Osteoblast (primary cell): ENCODE results near the gene PRKCE. TPM values are rescaled to one million over a fixed set of nuclear protein-coding genes. Genes with fewer than 3 reads are reported as not detected.
"Not testable (repeated sequence)": the region's sequence is repeated elsewhere in the genome, so short reads cannot be mapped to it uniquely, and the experiment has no call there.

Experiments
- DNase-seq: peaks from one replicate; pipeline ENCODE4 v3.0.0; 2011; ENCODE audit warnings: low spot score, mixed read lengths; ENCODE audit not compliant: insufficient read length; ENCODE audit errors: missing footprints
- H2AFZ ChIP-seq: 2 replicates; pipeline ENCODE4 v1.6.0; 2011; ENCODE audit warnings: mild to moderate bottlenecking, low read length
- H3K27ac ChIP-seq: 2 replicates; pipeline ENCODE4 v1.5.1; 2011; ENCODE audit warnings: mild to moderate bottlenecking, low read depth, low read length, moderate library complexity
- H3K27me3 ChIP-seq: 2 replicates; pipeline ENCODE4 v1.6.0; 2012; ENCODE audit warnings: mild to moderate bottlenecking, control low read depth, inconsistent platforms, low read length, moderate library complexity; ENCODE audit not compliant: insufficient read depth
- H3K36me3 ChIP-seq: 2 replicates; pipeline ENCODE4 v1.5.1; 2011; ENCODE audit warnings: mild to moderate bottlenecking, low read length, control low read depth, moderate library complexity; ENCODE audit not compliant: insufficient read depth
- H3K4me1 ChIP-seq: 2 replicates; pipeline ENCODE4 v1.5.1; 2011; ENCODE audit warnings: mild to moderate bottlenecking, low read length, control low read depth, moderate library complexity; ENCODE audit not compliant: insufficient read depth
- H3K4me2 ChIP-seq: 2 replicates; pipeline ENCODE4 v1.6.0; 2011; ENCODE audit warnings: mild to moderate bottlenecking, low read length; ENCODE audit not compliant: insufficient read depth
- H3K4me3 ChIP-seq: fragments of 200-600 bp; sonication (generic); 3 replicates; pipeline ENCODE4 v1.5.1; 2012; ENCODE audit warnings: mild to moderate bottlenecking, low read length, inconsistent platforms; ENCODE audit not compliant: insufficient read depth
- H3K79me2 ChIP-seq: 2 replicates; pipeline ENCODE4 v1.6.0; 2012; ENCODE audit warnings: mild to moderate bottlenecking, low read length, control low read depth, inconsistent platforms; ENCODE audit not compliant: insufficient read depth
- H3K9me3 ChIP-seq: 2 replicates; pipeline ENCODE4 v1.5.1; 2011; ENCODE audit warnings: low read depth, low read length, control low read depth
- H4K20me1 ChIP-seq: 2 replicates; pipeline ENCODE4 v1.6.0; 2012; ENCODE audit warnings: mild to moderate bottlenecking, low read length, control low read depth; ENCODE audit not compliant: insufficient read depth
- total RNA-seq: library from RNA; depleted of rRNA; stranded (reverse); fragments of >200 nt; gene quantifications from 2 replicates; pipeline ENCODE4 v1.2.3, GENCODE V29; 2012
- TF ChIP-seq, protein P1 (sequence below): IDR thresholded peaks from 2 replicates; pipeline ENCODE4 v1.5.1; 2011; ENCODE audit warnings: mild to moderate bottlenecking, low read depth, low read length, moderate library complexity; ENCODE audit errors: extremely low read depth

Gene PRKCE
- total RNA-seq, 1 donor, result 22.1 TPM

DNA sequence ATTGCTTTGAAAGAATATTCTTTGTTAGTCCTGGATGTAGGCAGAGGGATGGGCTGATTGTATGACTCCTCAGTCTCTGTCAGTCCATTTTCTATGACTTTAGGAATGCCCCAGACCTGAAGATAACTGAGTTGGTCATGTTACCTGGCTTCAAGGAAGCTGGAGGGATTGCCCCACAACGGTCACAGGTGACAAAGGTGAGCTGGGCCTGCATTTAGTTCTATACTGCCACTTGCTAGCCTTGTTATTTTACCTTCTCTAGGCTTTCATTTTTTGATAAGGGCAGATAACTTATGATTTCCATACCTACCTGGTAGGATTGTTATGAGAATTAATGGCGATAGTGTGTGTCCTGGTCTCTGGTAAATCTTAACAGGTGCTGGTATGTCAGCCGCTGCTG lies 260.1 kb downstream of the PRKCE start:
- TF ChIP-seq, protein P1, sequence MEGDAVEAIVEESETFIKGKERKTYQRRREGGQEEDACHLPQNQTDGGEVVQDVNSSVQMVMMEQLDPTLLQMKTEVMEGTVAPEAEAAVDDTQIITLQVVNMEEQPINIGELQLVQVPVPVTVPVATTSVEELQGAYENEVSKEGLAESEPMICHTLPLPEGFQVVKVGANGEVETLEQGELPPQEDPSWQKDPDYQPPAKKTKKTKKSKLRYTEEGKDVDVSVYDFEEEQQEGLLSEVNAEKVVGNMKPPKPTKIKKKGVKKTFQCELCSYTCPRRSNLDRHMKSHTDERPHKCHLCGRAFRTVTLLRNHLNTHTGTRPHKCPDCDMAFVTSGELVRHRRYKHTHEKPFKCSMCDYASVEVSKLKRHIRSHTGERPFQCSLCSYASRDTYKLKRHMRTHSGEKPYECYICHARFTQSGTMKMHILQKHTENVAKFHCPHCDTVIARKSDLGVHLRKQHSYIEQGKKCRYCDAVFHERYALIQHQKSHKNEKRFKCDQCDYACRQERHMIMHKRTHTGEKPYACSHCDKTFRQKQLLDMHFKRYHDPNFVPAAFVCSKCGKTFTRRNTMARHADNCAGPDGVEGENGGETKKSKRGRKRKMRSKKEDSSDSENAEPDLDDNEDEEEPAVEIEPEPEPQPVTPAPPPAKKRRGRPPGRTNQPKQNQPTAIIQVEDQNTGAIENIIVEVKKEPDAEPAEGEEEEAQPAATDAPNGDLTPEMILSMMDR, result no peak
- Histone ChIP-seq H3K36me3 (no peaks in the 10 kb centered on the region), H3K79me2 (no peaks in the 10 kb centered on the region), H3K27me3 (no peaks in the 10 kb centered on the region), H3K4me3 (no peak overlapping the region), H3K4me1 (no peaks in the 10 kb centered on the region), H2AFZ (no peak overlapping the region), H3K9me3 (no peaks in the 10 kb centered on the region), H3K4me2 (no peak overlapping the region), H4K20me1 (no peaks in the 10 kb centered on the region), H3K27ac (no peak overlapping the region)
- no peak for DNase-seq

DNA sequence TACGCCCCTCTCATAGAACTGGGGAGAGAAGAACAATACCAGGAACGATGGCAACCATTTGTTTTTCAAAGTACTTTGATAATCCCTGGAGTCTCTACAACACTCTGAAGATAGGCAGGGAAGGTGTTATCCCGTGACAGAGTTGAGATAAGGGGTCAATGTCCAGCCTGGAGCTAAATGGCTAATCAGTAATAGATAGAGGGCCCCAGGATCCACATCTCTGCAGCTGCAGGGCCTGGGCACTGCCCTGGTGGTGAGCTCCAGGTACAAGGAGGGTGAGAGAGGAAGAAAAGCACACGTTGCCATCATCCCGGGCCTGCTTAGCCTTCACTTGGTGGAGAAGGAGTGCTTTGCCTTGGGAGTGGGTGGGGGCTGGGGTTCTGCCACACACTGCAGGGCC lies 260.6 kb downstream of the PRKCE start:
- H3K4me2 ChIP-seq, result no peak overlapping the region
- H3K4me3 ChIP-seq, result no peak overlapping the region
- H3K27ac ChIP-seq, result no peak overlapping the region
- DNase-seq, result no peak
- no peaks in the 10 kb centered on the region for H3K27me3 ChIP-seq
- no peaks in the 10 kb centered on the region for H3K36me3 ChIP-seq
- H2AFZ ChIP-seq, result no peak overlapping the region
- no peaks in the 10 kb centered on the region for H4K20me1 ChIP-seq
- no peaks in the 10 kb centered on the region for H3K4me1 ChIP-seq
- TF ChIP-seq, protein P1, result no peak
- H3K9me3 ChIP-seq, result no peaks in the 10 kb centered on the region
- H3K79me2 ChIP-seq, result no peaks in the 10 kb centered on the region

DNA sequence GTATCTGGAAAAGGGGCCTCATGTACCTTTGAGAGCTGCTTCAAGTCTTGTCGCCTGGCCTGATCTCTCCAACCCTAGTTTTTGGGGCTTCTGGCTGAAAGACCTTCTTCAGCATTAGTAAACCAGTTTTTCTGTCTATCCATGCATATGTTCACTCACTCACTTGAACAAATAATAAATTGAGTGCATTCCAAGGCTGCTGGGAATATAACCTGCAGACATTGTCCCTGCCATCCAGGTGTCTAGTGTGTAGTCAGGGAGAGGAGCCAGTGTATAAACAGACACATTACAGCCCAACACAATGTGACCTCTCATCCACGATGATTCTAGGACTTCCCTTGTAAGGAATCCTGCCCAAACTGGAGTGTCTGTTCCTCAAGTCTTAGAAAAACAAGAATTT lies 262.1 kb downstream of the PRKCE start:
- no peaks in the 10 kb centered on the region for H4K20me1 ChIP-seq
- H3K36me3 ChIP-seq, result no peaks in the 10 kb centered on the region
- DNase-seq, result no peak
- H3K79me2 ChIP-seq, result no peaks in the 10 kb centered on the region
- H3K9me3 ChIP-seq, result no peaks in the 10 kb centered on the region
- no peaks in the 10 kb centered on the region for H3K4me1 ChIP-seq
- TF ChIP-seq, protein P1, result no peak
- H3K27ac ChIP-seq, result no peak overlapping the region
- H3K4me3 ChIP-seq, result no peak overlapping the region
- no peak overlapping the region for H3K4me2 ChIP-seq
- no peaks in the 10 kb centered on the region for H3K27me3 ChIP-seq
- no peak overlapping the region for H2AFZ ChIP-seq

DNA sequence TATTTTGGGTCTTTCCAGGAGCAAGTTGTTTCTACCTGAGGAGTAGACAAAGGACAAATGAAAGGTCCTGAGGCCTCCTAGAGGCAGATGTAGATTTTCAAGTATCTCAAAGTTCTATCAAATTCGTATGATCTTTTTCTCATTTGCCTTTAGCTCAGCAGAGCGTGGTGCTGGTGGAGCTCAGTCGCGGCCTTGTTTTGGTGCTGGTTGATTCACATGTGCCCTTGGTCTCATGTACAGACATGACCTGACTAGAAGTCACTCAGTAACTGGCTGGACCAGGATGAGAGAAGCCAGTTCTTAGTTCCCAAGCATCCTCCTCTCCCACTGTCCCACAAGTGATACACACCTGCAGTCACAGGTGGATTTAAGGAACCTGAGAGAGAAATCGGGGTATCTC lies 264.0 kb downstream of the PRKCE start:
- Histone ChIP-seq H3K9me3 (no peaks in the 10 kb centered on the region), H3K36me3 (no peaks in the 10 kb centered on the region), H3K4me2 (no peak overlapping the region), H3K27me3 (no peaks in the 10 kb centered on the region), H2AFZ (no peak overlapping the region), H3K4me3 (no peak overlapping the region), H3K79me2 (no peaks in the 10 kb centered on the region), H3K27ac (no peak overlapping the region), H4K20me1 (no peaks in the 10 kb centered on the region), H3K4me1 (no peaks in the 10 kb centered on the region)
- DNase-seq, result no peak
- TF ChIP-seq, protein P1, result no peak

DNA sequence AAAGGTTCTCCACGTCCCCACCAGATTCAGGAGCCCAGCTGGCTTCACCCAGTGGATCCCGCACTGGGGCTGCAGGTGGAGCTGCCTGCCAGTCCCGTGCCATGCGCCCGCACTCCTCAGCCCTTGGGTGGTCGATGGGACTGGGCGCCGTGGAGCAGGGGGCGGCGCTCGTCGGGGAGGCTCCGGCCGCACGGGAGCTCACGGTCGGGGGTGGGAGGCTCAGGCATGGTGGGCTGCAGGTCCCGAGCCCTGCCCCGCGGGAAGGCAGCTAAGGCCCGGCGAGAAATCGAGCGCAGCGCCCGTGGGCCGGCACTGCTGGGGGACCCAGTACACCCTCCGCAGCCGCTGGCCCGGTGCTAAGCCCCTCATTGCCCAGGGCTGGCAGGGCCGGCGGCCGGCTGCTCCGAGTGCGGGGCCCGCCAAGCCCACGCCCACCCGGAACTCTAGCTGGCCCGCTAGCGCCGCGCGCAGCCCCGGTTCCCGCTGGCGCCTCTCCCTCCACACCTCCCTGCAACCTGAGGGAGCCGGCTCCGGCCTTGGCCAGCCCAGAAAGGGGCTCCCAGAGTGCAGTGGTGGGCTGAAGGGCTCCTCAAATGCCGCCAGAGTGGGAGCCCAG lies 266.2 kb downstream of the PRKCE start:
- H3K4me3 ChIP-seq, H3K4me2 ChIP-seq, H3K79me2 ChIP-seq, H2AFZ ChIP-seq, H3K27me3 ChIP-seq, H3K36me3 ChIP-seq, H3K4me1 ChIP-seq, H3K9me3 ChIP-seq, H4K20me1 ChIP-seq, DNase-seq, H3K27ac ChIP-seq: not testable (repeated sequence)
